DMS 273 (cell line): ENCODE results near the gene TMEM45B.
"Not testable (repeated sequence)": the region's sequence is repeated elsewhere in the genome, so short reads cannot be mapped to it uniquely, and the experiment has no call there.

Source experiments
- DNase-seq: peaks from one replicate; lab custom pipeline; 2025; ENCODE audit not compliant: unreplicated experiment; lab: John Stamatoyannopoulos, UW

Gene TMEM45B

GRCh38 chr11:129849447-129850130 lies 33.9 kb downstream of the TMEM45B start:
- DNase-seq, result no peak

- no peak for DNase-seq
These were observed 36.6 kb downstream of the TMEM45B start for GRCh38 chr11:129852125-129852740.

GRCh38 chr11:129853518-129854231 lies 38.0 kb downstream of the TMEM45B start:
- DNase-seq, result peak; percentile 29

GRCh38 chr11:129854232-129854805 lies 38.7 kb downstream of the TMEM45B start:
- no peak for DNase-seq

GRCh38 chr11:129855086-129855485 lies 39.4 kb downstream of the TMEM45B start:
- DNase-seq, result no peak

GRCh38 chr11:129856036-129856435 lies 40.4 kb downstream of the TMEM45B start:
- no peak for DNase-seq

- DNase-seq, result no peak
These were observed 46.3 kb downstream of the TMEM45B start for GRCh38 chr11:129861702-129862522.

GRCh38 chr11:129864811-129865210 lies 49.2 kb downstream of the TMEM45B start:
- DNase-seq, result no peak

GRCh38 chr11:129865701-129866100 lies 50.1 kb downstream of the TMEM45B start:
- DNase-seq, result no peak

GRCh38 chr11:129866311-129866710 lies 50.7 kb downstream of the TMEM45B start:
- DNase-seq, result no peak

- DNase-seq, result not testable (repeated sequence)
These were observed 53.0 kb downstream of the TMEM45B start for GRCh38 chr11:129868626-129869025.

- DNase-seq, result no peak
These were observed 56.3 kb downstream of the TMEM45B start for GRCh38 chr11:129871914-129872313.

GRCh38 chr11:129880311-129880710 lies 64.7 kb downstream of the TMEM45B start:
- DNase-seq, result no peak

GRCh38 chr11:129881570-129882170 lies 66.0 kb downstream of the TMEM45B start:
- peak; percentile 56 for DNase-seq

- no peak for DNase-seq
These were observed 68.9 kb downstream of the TMEM45B start for GRCh38 chr11:129884581-129884980.

GRCh38 chr11:129885381-129885780 lies 69.7 kb downstream of the TMEM45B start:
- no peak for DNase-seq

GRCh38 chr11:129888451-129888850 lies 72.8 kb downstream of the TMEM45B start:
- no peak for DNase-seq

GRCh38 chr11:129894278-129895125 lies 78.9 kb downstream of the TMEM45B start:
- peak; percentile 20 for DNase-seq
